ENCODE data around the gene LRP2.

GRCh38 chr2:169391236-169391635 is 28.9 kb upstream of the LRP2 start:
- no peak for TF ChIP-seq POLR2A (IDR thresholded peaks at IDR 0.05)
- TF ChIP-seq, protein P1, sequence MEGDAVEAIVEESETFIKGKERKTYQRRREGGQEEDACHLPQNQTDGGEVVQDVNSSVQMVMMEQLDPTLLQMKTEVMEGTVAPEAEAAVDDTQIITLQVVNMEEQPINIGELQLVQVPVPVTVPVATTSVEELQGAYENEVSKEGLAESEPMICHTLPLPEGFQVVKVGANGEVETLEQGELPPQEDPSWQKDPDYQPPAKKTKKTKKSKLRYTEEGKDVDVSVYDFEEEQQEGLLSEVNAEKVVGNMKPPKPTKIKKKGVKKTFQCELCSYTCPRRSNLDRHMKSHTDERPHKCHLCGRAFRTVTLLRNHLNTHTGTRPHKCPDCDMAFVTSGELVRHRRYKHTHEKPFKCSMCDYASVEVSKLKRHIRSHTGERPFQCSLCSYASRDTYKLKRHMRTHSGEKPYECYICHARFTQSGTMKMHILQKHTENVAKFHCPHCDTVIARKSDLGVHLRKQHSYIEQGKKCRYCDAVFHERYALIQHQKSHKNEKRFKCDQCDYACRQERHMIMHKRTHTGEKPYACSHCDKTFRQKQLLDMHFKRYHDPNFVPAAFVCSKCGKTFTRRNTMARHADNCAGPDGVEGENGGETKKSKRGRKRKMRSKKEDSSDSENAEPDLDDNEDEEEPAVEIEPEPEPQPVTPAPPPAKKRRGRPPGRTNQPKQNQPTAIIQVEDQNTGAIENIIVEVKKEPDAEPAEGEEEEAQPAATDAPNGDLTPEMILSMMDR (IDR thresholded peaks at IDR 0.05), result no peak

All from thyroid gland (tissue), 4 donors.